ENCODE measurements around the gene FKBP2.
A peak's percentile ranks its signal among the peaks of the same experiment; 100 is the strongest.

The FKBP2 gene

DNA sequence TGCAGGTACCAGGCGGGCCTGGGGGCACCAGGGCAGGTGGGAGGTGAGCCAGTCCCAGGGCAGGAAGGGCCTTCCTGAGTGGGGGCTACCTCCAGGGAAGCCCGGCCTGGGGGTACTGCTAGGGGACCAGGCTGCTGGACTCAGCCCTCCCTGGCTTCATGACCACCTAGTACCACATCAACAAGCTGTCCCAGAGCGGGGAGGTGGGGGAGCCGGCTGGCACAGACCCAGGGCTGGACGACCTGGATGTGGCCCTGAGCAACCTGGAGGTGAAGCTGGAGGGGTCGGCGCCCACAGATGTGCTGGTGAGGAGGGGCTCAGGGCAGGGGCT, 21.6 kb upstream of the FKBP2 start:
- no peak for DNase-seq (ENCODE audit: low read depth in 2 of 2)

DNA sequence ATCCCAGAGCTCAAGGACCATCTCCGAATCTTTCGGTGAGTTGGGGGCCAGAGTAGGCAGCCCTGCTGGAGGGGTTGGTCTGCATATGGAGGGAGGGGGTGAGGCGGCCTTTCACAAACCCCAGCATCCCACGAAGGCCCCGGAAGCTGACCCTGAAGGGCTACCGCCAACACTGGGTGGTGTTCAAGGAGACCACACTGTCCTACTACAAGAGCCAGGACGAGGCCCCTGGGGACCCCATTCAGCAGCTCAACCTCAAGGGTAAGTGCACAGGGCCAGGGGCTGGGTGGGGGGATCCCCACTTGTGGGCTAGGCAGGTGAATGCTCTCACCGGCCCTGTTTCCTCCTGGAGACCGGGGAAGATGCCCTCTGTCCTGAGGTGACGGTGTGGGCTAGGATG, 21.1 kb upstream of the FKBP2 start:
- DNase-seq (ENCODE audit: low read depth in 2 of 2), result no peak

DNA sequence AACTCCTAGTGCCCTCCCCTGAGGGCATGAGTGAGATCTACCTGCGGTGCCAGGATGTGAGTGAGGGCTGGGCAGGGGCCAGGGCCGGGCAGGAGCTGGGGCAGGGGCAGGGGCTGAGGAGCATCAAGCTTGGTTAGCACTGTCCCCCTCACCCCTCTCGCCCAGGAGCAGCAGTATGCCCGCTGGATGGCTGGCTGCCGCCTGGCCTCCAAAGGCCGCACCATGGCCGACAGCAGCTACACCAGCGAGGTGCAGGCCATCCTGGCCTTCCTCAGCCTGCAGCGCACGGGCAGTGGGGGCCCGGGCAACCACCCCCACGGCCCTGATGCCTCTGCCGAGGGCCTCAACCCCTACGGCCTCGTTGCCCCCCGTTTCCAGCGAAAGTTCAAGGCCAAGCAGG, 20.6 kb upstream of the FKBP2 start:
- no peak for DNase-seq (ENCODE audit: low read depth in 2 of 2)

DNA sequence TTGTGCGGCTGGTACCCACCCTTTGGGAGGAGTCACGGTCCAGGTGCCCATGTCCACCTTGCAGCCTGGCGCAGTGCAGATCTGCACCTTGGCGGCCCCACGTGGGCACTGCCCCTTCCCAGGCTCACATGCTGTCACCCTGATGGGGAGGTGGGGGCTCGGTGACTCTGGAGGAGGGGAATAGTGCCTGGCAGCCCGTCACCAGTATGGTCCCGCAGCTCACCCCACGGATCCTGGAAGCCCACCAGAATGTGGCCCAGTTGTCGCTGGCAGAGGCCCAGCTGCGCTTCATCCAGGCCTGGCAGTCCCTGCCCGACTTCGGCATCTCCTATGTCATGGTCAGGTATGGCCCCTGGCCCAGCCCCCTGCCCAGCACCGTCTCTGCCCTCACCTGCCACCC, 20.1 kb upstream of the FKBP2 start:
- no peak for DNase-seq (ENCODE audit: low read depth in 2 of 2)

DNA sequence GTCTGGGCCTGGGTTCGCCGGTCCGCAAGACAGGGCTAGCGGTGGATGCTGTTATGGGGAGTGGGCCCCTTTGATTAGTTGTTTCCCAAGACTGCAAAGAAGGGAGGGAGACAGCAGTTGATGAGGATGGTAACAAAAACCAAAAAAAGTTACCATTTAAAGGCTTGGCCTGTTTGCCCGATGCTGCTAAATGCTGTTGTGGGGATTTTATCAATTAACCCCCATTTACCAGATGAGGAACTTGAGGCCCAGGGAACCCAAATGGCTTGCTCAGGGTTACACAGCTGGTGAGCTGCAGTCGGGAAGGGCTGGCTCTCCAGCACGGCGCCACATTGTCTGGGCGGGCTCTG, 18.3 kb upstream of the FKBP2 start:
- DNase-seq (ENCODE audit: low read depth in 2 of 2), result no peak

DNA sequence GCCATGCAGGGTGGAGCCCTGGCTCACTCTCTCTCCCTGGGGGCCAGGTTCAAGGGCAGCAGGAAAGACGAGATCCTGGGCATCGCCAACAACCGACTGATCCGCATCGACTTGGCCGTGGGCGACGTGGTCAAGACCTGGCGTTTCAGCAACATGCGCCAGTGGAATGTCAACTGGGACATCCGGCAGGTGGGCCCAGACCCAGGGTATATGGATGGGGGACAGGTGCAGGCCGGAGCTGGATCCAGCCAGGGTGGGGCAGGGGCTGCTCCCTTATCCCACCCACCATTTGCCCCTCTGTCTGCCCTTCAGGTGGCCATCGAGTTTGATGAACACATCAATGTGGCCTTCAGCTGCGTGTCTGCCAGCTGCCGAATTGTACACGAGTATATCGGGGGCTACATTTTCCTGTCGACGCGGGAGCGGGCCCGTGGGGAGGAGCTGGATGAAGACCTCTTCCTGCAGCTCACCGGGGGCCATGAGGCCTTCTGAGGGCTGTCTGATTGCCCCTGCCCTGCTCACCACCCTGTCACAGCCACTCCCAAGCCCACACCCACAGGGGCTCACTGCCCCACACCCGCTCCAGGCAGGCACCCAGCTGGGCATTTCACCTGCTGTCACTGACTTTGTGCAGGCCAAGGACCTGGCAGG, 17.8 kb upstream of the FKBP2 start:
- no peak for DNase-seq (ENCODE audit: low read depth in 2 of 2)

DNA sequence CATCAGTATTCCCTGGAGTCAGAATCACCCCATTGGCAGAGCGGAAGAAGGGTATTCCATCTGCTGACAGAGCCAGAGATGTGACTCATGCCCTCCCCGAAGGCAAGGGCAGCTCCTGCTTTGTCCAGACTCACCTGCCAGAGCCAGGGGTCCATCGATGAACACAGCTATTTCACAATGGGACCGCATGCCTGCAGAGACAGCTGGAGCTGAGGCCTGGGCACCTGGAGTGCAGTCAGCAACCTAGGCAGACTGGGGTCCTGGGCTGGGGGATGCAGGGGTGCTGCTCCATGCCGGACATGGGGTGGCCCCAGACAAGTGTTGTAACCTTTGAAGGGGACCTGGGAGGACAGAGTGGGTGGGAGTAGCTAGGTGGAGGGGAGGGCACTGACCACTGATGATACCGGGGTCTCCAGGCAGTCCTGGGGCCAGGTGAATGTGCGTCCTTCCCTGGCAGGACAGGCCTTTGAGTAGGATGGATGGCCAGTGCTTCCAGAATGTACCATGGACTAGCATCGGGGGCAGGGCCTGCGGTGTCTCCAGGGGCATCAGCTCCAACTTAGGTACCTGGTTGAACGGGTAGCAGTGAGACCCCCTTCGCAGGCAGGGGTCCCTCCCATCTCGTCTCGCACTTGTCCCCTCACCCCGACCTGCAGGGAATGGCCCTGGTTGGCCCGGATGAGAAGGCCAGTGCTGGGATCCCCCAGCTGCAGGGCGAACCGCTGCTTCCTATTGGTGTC, 16.6 kb upstream of the FKBP2 start:
- DNase-seq (ENCODE audit: low read depth in 2 of 2), result no peak

DNA sequence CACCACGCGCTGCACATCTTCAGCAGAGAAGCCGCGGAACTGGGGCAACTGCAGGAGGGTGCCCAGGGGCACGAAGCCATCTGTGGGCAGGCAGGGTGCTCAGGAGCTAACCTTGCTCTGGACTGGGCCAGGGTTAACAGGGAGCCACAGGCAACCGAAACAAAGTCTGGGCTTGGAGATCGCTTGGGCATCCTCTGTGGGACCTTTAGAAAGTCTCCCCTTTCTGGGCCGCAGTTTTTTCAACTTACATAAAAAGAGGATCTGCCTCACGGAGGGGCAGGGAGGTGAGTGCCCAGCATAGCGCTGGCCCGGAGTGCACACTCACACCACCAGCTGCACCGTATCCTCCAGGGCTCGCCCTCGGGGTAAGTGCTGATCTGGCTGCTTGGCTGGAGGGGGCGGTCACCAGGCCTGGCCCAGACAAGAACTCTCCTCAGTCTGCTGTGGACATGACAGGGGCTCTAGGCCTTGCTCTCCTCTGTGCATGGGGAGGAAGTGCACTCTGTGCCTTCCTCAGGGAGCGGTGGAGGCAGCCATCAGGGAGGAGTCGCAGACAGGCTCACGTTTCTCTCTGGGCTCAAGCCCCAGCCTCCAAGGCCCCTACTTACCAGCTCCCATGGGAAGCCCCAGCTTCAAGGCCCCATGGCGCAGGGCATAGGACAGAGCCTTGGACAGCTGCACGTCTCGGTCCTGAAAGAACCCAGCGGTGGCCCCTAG, 15.8 kb upstream of the FKBP2 start:
- DNase-seq (ENCODE audit: low read depth in 2 of 2), result no peak

DNA sequence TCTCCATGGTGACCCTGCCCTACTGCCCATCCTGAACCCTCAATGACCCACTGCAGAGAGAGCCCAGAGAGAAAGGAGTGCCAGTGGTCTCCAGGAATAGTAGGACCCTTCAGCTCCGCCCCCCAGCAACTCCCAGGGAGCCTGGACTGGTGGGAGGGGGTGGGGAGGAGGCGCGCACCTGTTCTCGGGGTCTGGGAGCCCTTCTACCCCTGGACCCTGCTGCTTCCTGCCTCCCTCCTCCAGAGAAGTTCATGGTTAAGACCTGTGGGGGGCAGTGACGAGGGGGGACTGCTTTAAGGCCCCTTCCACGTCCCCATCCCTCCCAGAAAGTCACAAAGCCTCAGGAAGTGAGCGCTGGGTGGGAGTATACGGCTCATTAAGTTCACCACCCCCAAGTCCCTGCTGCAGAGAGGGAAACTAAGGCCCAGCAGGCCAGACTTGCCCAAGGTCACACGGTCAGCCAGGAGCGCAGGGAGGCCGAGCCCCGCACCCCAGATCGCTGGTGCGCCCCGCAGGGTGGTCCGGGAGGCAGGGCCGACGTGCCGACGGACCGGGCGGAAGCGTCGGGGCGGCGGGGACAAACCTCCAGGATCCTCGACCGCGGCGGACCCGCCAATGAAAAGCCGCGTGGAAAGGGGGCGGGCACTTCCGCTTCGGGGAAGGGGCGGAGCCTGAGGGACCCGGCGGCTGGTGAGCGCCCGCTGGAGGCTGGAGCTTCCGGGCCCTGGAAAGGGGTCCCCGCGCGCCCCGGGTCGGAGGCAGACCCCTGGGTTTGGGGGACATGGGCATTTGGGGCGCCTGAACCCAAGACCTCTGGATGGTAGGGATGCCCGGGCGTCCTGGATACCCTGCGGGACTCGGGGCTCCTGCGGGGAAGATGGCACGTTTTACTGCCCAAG, 15.0 kb upstream of the FKBP2 start, which contains the start of the genes NUDT22 and TRPT1:
Gene NUDT22, plus strand, starts transcription at position 667 of the 899 bp plus-strand sequence. CDS start 379 bp downstream, outside the sequence.
Gene TRPT1, minus strand, starts transcription at position 579 of the 899 bp plus-strand sequence. Its CDS starts 326 bp downstream, at position 253.
- DNase-seq (ENCODE audit: low read depth in 2 of 2), result peak; percentile 93 to 94

DNA sequence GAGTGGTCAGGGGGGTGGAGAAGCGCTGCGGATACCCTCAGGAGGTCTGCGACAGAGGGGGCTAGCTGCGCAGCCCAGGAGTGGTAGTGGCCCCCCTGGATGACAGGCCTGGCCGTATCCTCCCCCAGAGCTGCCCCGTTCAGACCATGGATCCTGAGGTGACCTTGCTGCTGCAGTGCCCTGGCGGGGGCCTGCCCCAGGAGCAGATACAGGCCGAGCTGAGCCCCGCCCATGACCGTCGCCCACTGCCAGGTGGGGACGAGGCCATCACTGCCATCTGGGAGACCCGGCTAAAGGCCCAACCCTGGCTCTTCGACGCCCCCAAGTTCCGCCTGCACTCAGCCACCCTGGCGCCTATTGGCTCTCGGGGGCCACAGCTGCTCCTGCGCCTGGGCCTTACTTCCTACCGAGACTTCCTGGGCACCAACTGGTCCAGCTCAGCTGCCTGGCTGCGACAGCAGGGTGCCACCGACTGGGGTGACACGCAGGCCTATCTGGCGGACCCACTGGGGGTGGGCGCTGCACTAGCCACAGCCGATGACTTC, 14.3 kb upstream of the FKBP2 start:
- peak in 1 of 2 donors; percentile 57 for DNase-seq (ENCODE audit: low read depth in 2 of 2)

DNA sequence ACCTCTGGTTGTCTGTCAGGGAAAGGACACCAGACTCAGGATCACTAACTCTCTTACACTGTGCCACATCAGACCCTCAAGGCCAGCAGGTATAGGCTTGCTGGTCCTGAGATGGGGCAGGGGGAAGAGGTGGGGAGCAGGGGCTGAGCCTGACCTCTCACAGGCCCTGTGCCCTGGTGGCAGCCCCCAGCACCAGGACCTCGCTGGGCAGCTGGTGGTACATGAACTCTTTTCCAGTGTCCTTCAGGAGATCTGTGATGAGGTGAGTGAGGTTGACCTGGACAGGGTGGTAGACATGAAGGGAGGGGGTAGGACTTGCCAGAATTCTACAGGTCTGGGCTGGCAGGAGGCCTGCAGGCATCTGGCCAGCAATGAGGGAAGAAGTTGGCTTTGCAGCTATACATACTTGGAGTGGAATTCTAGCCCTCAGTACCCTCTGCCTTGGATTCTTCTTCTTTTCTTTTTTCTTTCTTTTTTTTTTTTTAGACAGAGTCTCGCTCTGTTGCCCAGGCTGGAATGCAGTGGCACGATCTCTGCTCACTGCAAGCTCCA, 13.4 kb upstream of the FKBP2 start:
- no peak for DNase-seq (ENCODE audit: low read depth in 2 of 2)

DNA sequence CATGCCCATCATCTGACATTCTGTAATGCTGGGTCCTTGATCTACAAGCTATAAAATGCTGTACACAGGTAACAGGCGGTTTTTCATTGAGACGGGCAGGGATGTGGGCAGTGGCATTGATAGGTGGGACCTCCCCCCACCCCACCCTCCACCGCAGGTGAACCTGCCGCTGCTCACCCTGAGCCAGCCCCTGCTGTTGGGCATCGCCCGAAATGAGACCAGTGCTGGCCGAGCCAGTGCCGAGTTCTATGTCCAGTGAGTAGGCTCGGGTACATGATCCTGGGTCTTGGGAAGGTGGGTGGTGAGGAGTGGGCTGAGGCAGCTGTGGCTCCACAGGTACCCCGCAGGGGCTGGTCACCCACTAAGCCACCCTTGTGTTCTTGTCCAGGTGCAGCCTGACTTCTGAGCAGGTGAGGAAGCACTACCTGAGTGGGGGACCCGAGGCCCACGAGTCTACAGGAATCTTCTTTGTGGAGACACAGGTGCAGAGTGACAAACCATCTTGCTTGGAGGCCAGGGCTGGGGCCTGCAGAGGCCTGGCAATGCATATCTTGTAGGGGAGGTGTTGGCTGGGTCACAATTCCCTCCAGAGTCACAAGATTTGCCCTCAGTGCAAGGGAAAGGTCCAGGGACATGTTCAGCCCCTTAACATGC, 11.7 kb upstream of the FKBP2 start:
- no peak for DNase-seq (ENCODE audit: low read depth in 2 of 2)

DNA sequence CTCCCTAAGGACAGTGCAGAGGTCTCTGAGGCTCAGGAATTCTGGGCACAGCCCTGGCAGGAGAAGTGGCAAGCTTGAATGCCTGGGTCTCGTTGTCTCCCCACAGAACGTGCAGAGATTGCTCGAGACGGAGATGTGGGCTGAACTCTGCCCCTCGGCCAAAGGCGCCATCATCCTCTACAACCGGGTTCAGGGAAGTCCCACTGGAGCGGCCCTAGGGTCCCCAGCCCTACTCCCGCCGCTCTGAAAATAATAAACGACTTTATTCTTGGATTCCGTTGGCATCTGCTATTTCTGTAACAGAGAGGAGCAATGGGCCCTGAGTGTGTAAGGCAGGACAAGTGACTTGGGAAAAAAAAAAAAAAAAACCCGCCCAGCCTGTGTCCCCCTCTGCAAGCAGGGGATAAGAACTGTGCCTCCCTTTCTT, 11.1 kb upstream of the FKBP2 start:
- DNase-seq (ENCODE audit: low read depth in 2 of 2), result no peak

DNA sequence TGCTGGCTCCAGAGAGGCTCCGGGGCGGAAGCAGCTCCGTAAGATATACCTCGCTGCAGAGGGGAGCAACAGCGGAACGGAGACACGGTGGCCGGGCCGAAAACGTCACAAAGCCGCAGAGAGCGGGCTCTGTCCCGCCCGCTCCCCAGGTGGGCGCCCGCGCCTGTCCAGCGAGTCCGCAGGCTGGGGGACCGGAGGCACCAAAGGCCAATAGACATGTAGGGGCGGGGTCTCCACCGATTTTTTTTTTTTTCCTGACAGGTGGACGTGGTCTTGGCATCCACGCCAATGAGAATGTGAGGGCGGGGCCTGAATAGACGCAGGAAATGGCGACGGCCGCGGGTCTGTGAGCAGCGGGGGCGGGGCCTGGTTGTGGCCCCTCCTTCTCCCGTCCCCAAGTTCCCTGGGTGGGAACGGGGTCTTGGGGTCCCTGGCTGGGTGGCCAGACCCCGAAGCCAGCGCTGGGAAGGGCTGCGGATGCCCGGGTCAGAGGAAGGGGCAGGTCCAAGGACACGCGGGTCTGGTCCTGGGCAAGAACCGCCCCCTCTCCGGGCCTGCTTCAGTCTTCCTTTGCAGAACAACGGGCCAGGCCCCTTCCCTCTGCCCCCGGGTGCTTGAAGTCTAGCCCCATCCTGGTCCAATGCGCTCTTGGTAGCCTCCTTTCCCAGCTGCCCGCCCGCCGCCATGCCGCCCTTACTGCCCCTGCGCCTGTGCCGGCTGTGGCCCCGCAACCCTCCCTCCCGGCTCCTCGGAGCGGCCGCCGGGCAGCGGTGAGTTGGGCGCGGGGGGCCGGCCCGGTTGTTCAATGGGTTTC, 10.5 kb upstream of the FKBP2 start, which contains the start of gene DNAJC4:
Gene DNAJC4, plus strand, starts transcription at position 378 of the 814 bp plus-strand sequence. Its CDS starts 307 bp downstream, at position 685.
- peak; percentile 77 to 88 for DNase-seq (ENCODE audit: low read depth in 2 of 2)

DNA sequence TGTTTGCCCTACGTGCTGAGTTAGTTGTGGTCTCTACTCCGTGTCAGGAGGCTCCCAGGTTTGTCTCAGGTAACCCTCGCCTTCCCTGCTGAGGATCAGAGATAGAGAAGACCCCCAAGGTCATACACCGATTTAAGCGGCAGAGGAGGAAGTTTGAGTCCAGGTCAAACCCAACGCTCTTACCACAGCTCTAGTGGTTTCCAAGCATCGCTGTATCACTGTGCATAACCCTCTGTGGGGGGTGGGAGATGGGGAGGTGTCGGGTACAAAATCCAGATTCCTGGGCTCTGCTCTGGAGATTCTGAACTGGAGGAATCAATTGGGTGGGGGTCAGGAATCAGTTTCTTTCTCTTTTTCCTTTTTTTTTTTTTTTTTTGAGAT, 9.9 kb upstream of the FKBP2 start:
- DNase-seq (ENCODE audit: low read depth in 2 of 2), result no peak

DNA sequence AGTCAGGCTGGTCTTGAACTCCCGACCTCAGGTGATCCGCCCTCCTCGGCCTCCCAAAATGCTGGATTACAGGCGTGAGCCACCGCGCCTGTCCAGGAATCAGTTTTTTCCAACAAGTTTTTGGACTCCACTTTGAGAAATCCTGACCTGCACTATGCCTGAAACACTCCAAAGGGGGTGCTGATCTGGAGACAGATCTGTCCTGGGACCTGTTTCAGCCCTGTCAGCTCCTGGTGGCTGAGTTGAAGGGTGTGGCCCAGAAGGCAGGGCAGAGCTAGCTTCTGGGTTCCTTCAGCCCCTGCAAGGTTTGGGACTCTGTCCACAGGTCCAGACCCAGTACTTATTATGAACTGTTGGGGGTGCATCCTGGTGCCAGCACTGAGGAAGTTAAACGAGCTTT, 9.3 kb upstream of the FKBP2 start:
- DNase-seq (ENCODE audit: low read depth in 2 of 2), result no peak

DNA sequence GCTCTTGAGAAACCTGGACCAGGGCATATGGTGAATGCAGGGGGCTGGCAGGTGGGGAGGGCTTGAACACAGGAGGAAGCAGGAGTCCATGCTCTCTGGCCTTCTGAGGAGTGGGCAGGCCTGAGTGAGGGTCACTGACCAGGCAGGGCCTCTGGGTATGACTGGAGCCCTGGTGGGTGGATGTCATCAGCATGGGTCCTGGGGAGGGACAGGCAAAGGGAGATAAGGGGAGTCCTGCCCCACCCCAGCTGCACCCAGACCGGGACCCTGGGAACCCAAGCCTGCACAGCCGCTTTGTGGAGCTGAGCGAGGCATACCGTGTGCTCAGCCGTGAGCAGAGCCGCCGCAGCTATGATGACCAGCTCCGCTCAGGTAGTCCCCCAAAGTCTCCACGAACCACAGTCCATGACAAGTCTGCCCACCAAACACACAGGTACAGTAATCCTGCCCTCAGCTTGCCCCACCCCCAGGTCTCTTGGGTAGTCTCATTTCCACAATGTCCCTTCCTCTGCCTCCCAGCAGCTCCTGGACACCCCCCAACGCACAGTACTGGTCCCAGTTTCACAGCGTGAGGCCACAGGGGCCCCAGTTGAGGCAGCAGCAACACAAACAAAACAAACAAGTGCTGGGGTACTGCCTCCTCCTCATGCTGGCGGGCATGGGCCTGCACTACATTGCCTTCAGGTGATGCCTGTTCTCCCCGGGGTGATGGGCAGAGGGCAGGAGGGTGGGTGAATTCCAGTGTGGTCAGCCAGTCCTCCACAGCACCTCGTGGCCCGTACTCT, 8.5 kb upstream of the FKBP2 start:
- no peak for DNase-seq (ENCODE audit: low read depth in 2 of 2)

DNA sequence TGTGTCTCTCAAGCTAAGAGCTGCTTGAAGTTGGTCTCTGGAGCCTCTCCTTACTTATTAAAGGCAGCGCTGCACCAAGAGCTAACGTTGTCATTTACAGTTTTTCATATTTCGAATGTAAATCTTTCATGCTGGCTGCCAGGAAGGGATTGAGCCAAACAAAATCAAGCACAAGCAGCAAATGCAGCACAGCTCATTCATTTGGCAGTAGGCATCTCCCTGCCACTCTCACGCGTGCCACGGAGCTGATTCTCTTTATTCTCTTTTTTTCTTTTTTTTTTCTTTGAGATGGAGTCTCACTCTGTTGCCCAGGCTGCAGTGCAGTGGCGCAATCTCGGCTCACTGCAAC, 8.0 kb upstream of the FKBP2 start:
- DNase-seq (ENCODE audit: low read depth in 2 of 2), result no peak

All from activated CD4-positive, alpha-beta T cell treated with anti-CD3 and anti-CD28 coated beads for 24 hours (primary cell).